HCT116 (cell line): ENCODE results near the gene RAPGEF1. TPM values are rescaled to one million over a fixed set of nuclear protein-coding genes. Genes with fewer than 3 reads are reported as not detected.

Experiments used
- ATAC-seq: fragments of 200-7000 bp; cut with Tn5 transposase; 2 replicates; pipeline ENCODE4 v1.9.1; 2020; ENCODE audit warnings: mild to moderate bottlenecking, moderate library complexity
- BruUV-seq: library from RNA; stranded (reverse); fragments of 400-500 nt; replicated peaks from 2 replicates; lab custom pipeline; 2021; lab: Mats Ljungman, UMichigan
- CTCF ChIA-PET: fragments of 300-600 bp; sonication (Branson Sonifier 250); formaldehyde crosslinking; loops from one replicate; lab custom pipeline; 2021; ENCODE audit warnings: antibody characterized with exemption; lab: Charles Lee
- POLR2A ChIA-PET: fragments of 300-600, 350-600 bp; sonication (Branson Sonifier 250); formaldehyde crosslinking; loops from one replicate; lab custom pipeline; 2021; ENCODE audit warnings: antibody characterized with exemption; lab: Charles Lee
- RAD21 ChIA-PET, 2 experiments: fragments of 300-600 bp; sonication (Branson Sonifier 250); formaldehyde crosslinking; loops; one replicate each; lab custom pipeline; 2023; ENCODE audit warnings: low total read pairs in 2 of 2; ENCODE audit not compliant: uncharacterized antibody in 2 of 2, unreplicated experiment in 2 of 2, low non-redundant PET in 1 of 2; lab: Charles Lee
- DNase-seq: peaks from one replicate; pipeline ENCODE4 v3.0.0-alpha.2; 2010; ENCODE audit warnings: low read depth, low spot score
- H2AFZ ChIP-seq: fragments of 200-600 bp; shearing (Covaris generic), sonication (generic); 2 replicates; pipeline ENCODE4 v1.6.1; 2017; ENCODE audit warnings: low read depth, mixed run types, mixed read lengths, antibody characterized with exemption, low read length; ENCODE audit not compliant: poor library complexity, severe bottlenecking
- H3K27ac ChIP-seq: 2 replicates; pipeline ENCODE4 v1.5.1; 2012; ENCODE audit warnings: low read depth, low read length
- H3K27me3 ChIP-seq: fragments of 200-600 bp; sonication (generic); 2 replicates; pipeline ENCODE4 v1.6.1; 2016; ENCODE audit warnings: mixed run types, low read length, mixed read lengths; ENCODE audit not compliant: insufficient read depth
- H3K36me3 ChIP-seq, 2 experiments: fragments of 200-500 bp in 1 of 2; fragments of 200-600 bp in 1 of 2; sonication (Bioruptor generic) in 1 of 2; sonication (generic) in 1 of 2; 2 replicates each; pipeline versions ENCODE4 v1.5.1 to v1.6.1; 2014 to 2016; ENCODE audit warnings: low read length in 2 of 2, inconsistent platforms in 1 of 2, mixed read lengths in 1 of 2, mixed run types in 1 of 2; ENCODE audit not compliant: insufficient read depth in 2 of 2, control insufficient read depth in 1 of 2
- H3K4me1 ChIP-seq, 2 experiments: fragments of 200-600 bp in 1 of 2; sonication (generic) in 1 of 2; 2 replicates each; pipeline versions ENCODE4 v1.5.1 to v1.6.1; 2012 to 2017; ENCODE audit warnings: low read length in 2 of 2, inconsistent platforms in 1 of 2, mild to moderate bottlenecking in 1 of 2, mixed read lengths in 1 of 2, mixed run types in 1 of 2, moderate library complexity in 1 of 2; ENCODE audit not compliant: insufficient read depth in 2 of 2, control insufficient read depth in 1 of 2
- H3K4me2 ChIP-seq: fragments of 200-600 bp; sonication (generic); 2 replicates; pipeline ENCODE4 v1.6.1; 2017; ENCODE audit warnings: mixed run types, low read length, mixed read lengths
- H3K4me3 ChIP-seq, 2 experiments: fragments of 200-600 bp in 1 of 2; sonication (generic) in 1 of 2; replicated peaks in 1 of 2; 2 replicates each; pipeline ENCODE4 v1.5.1; 2011 to 2016; ENCODE audit warnings: low read length in 2 of 2, control low read depth in 1 of 2, low read depth in 1 of 2, mild to moderate bottlenecking in 1 of 2, mixed read lengths in 1 of 2, mixed run types in 1 of 2
- H3K79me2 ChIP-seq: fragments of 200-600 bp; sonication (generic); 2 replicates; pipeline ENCODE4 v1.6.1; 2017; ENCODE audit warnings: mild to moderate bottlenecking, mixed run types, low read length, moderate library complexity, mixed read lengths; ENCODE audit not compliant: insufficient read depth
- H3K9ac ChIP-seq: fragments of 200-600 bp; sonication (generic); 2 replicates; pipeline ENCODE4 v1.6.1; 2016; ENCODE audit warnings: low read length, mixed read lengths
- H3K9me2 ChIP-seq: fragments of 200-600 bp; sonication (generic), shearing (Covaris generic); 2 replicates; pipeline ENCODE4 v1.6.1; 2017; ENCODE audit warnings: mixed run types, mild to moderate bottlenecking, moderate library complexity; ENCODE audit not compliant: insufficient read depth
- H3K9me3 ChIP-seq, 2 experiments: fragments of 200-500 bp in 1 of 2; fragments of 200-600 bp in 1 of 2; sonication (Bioruptor generic) in 1 of 2; sonication (generic) in 1 of 2; 2 replicates each; pipeline ENCODE4 v1.6.1; 2014 to 2017; ENCODE audit warnings: low read length in 2 of 2, mixed read lengths in 2 of 2, inconsistent platforms in 1 of 2, low read depth in 1 of 2, mild to moderate bottlenecking in 1 of 2, mixed run types in 1 of 2, moderate library complexity in 1 of 2; ENCODE audit not compliant: control insufficient read depth in 1 of 2, insufficient read depth in 1 of 2
- H4K20me1 ChIP-seq: fragments of 200-600 bp; sonication (generic), shearing (Covaris generic); 2 replicates; pipeline ENCODE4 v1.6.1; 2017; ENCODE audit warnings: mixed run types, mild to moderate bottlenecking, moderate library complexity; ENCODE audit not compliant: insufficient read depth
- CBX3 ChIP-seq: IDR thresholded peaks from 2 replicates; pipeline ENCODE4 v1.6.1; 2012; ENCODE audit warnings: low read depth
- CEBPB ChIP-seq: IDR thresholded peaks from 2 replicates; pipeline ENCODE4 v1.6.1; 2012; ENCODE audit warnings: low read depth
- ELF1 ChIP-seq: IDR thresholded peaks from 2 replicates; pipeline ENCODE4 v1.6.1; 2012; ENCODE audit warnings: low read depth, borderline replicate concordance
- EZH2phosphoT487 ChIP-seq: fragments of 200-600 bp; IDR thresholded peaks from 2 replicates; pipeline ENCODE4 v1.6.1; 2018; ENCODE audit warnings: antibody characterized with exemption, borderline replicate concordance
- FOSL1 ChIP-seq: IDR thresholded peaks from 2 replicates; pipeline ENCODE4 v1.6.1; 2012; ENCODE audit warnings: low read depth
- JUND ChIP-seq: IDR thresholded peaks from 2 replicates; pipeline ENCODE4 v1.6.1; 2012
- SP1 ChIP-seq: IDR thresholded peaks from 2 replicates; pipeline ENCODE4 v1.6.1; 2012; ENCODE audit warnings: low read depth
- SRF ChIP-seq: IDR thresholded peaks from 2 replicates; pipeline ENCODE4 v1.6.1; 2012; ENCODE audit warnings: low read depth
- TCF7L2 ChIP-seq: IDR thresholded peaks from 2 replicates; pipeline ENCODE4 v1.7.0; 2011; ENCODE audit warnings: borderline replicate concordance, inconsistent platforms; ENCODE audit not compliant: insufficient read depth, insufficient read length; ENCODE audit errors: extremely low read depth
- YY1 ChIP-seq: IDR thresholded peaks from 2 replicates; pipeline ENCODE4 v1.6.1; 2011; ENCODE audit warnings: low read length, low read depth, moderate library complexity, mild to moderate bottlenecking; ENCODE audit not compliant: insufficient replicate concordance; ENCODE audit errors: extremely low read depth
- ZFX ChIP-seq: fragments of 450-650 bp; IDR thresholded peaks from 2 replicates; pipeline ENCODE4 v1.6.1; 2017
- ZNF274 ChIP-seq: fragments of 200-500 bp; sonication (Bioruptor generic); IDR thresholded peaks from 2 replicates; pipeline ENCODE4 v1.6.1; 2014; ENCODE audit warnings: mild to moderate bottlenecking, low read depth, low read length, inconsistent platforms
- intact Hi-C: fragments of 100-400 bp; cut with micrococcal nuclease; formaldehyde crosslinking; loops from 2 replicates; pipeline ENCODE4 v1.10.0; 2022
- total RNA-seq: library from RNA; stranded (reverse); gene quantifications from one replicate; pipeline ENCODE4 v1.2.1, GENCODE V29; 2021; ENCODE audit not compliant: unreplicated experiment
- TF ChIP-seq, protein P1 (sequence below): IDR thresholded peaks from 2 replicates; pipeline ENCODE4 v1.6.1; 2012; ENCODE audit warnings: low read depth
- TF ChIP-seq, protein P2 (sequence below): IDR thresholded peaks from 2 replicates; pipeline ENCODE4 v1.6.1; 2012
- TF ChIP-seq, protein P3 (sequence below): IDR thresholded peaks from 2 replicates; pipeline ENCODE4 v1.6.1; 2012

Gene RAPGEF1
- total RNA-seq, 1 experiment from 2014 or later, result 43.0 TPM

- Histone ChIP-seq H3K9me3 (no peaks in the 10 kb centered on the region), H3K9ac (no peak overlapping the region), H4K20me1 (no peaks in the 10 kb centered on the region), H3K27me3 (no peaks in the 10 kb centered on the region), H2AFZ (no peak overlapping the region), H3K36me3 (no peaks in the 10 kb centered on the region), H3K27ac (no peak overlapping the region), H3K4me3 (no peak overlapping the region), H3K4me1 (no peaks in the 10 kb centered on the region), H3K79me2 (peaks cover 24% of the 10 kb centered on the region), H3K9me2 (no peaks in the 10 kb centered on the region), H3K4me2 (no peak overlapping the region)
- intact Hi-C loops, result no loop called here
- ATAC-seq (no peak), DNase-seq (no peak)
- ChIA-PET POLR2A (no interaction called here), CTCF (no interaction called here), RAD21 (no interaction called here)
- BruUV-seq, result no TSS peak
- TF ChIP-seq JUND, result no peak
- TF ChIP-seq CBX3, result no peak
- TF ChIP-seq SRF, result no peak
Observed at GRCh38 chr9:131717719-131718460, 22.0 kb downstream of the RAPGEF1 start.

GRCh38 chr9:131715906-131716305, 24.0 kb downstream of the RAPGEF1 start:
- no peak for ATAC-seq
- no peaks in the 10 kb centered on the region for H3K27me3 ChIP-seq
- H3K27ac ChIP-seq, result no peak overlapping the region
- no peaks in the 10 kb centered on the region for H3K36me3 ChIP-seq
- peaks cover 21% of the 10 kb centered on the region for H3K79me2 ChIP-seq
- no peak overlapping the region for H3K4me2 ChIP-seq
- H3K9me2 ChIP-seq, result no peaks in the 10 kb centered on the region
- ChIA-PET POLR2A (no interaction called here), RAD21 (no interaction called here), CTCF (no interaction called here)
- BruUV-seq, result no TSS peak
- no peak for DNase-seq
- H3K4me3 ChIP-seq, result no peak overlapping the region
- H4K20me1 ChIP-seq, result no peaks in the 10 kb centered on the region
- no peak overlapping the region for H2AFZ ChIP-seq
- no peaks in the 10 kb centered on the region for H3K4me1 ChIP-seq
- intact Hi-C loops, result no loop called here
- H3K9me3 ChIP-seq, result no peaks in the 10 kb centered on the region
- no peak overlapping the region for H3K9ac ChIP-seq
- TF ChIP-seq CBX3 (no peak), FOSL1 (no peak), EZH2phosphoT487 (no peak), YY1 (no peak), ZFX (no peak), ELF1 (no peak), ZNF274 (no peak), SP1 (no peak), SRF (no peak), JUND (no peak), CEBPB (no peak), TCF7L2 (no peak)
- TF ChIP-seq, protein P1, sequence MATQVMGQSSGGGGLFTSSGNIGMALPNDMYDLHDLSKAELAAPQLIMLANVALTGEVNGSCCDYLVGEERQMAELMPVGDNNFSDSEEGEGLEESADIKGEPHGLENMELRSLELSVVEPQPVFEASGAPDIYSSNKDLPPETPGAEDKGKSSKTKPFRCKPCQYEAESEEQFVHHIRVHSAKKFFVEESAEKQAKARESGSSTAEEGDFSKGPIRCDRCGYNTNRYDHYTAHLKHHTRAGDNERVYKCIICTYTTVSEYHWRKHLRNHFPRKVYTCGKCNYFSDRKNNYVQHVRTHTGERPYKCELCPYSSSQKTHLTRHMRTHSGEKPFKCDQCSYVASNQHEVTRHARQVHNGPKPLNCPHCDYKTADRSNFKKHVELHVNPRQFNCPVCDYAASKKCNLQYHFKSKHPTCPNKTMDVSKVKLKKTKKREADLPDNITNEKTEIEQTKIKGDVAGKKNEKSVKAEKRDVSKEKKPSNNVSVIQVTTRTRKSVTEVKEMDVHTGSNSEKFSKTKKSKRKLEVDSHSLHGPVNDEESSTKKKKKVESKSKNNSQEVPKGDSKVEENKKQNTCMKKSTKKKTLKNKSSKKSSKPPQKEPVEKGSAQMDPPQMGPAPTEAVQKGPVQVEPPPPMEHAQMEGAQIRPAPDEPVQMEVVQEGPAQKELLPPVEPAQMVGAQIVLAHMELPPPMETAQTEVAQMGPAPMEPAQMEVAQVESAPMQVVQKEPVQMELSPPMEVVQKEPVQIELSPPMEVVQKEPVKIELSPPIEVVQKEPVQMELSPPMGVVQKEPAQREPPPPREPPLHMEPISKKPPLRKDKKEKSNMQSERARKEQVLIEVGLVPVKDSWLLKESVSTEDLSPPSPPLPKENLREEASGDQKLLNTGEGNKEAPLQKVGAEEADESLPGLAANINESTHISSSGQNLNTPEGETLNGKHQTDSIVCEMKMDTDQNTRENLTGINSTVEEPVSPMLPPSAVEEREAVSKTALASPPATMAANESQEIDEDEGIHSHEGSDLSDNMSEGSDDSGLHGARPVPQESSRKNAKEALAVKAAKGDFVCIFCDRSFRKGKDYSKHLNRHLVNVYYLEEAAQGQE, result no peak
- TF ChIP-seq, protein P2, sequence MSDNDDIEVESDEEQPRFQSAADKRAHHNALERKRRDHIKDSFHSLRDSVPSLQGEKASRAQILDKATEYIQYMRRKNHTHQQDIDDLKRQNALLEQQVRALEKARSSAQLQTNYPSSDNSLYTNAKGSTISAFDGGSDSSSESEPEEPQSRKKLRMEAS, result no peak
- TF ChIP-seq, protein P3, sequence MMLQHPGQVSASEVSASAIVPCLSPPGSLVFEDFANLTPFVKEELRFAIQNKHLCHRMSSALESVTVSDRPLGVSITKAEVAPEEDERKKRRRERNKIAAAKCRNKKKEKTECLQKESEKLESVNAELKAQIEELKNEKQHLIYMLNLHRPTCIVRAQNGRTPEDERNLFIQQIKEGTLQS, result no peak
